ENCODE data around the gene ADIPOQ. TPM values are rescaled to one million over a fixed set of nuclear protein-coding genes. Genes with fewer than 3 reads are reported as not detected.
"Not testable (repeated sequence)": the region's sequence is repeated elsewhere in the genome, so short reads cannot be mapped to it uniquely, and the experiment has no call there.

The ADIPOQ gene
- total RNA-seq, 6 experiments from 2014 or later, result not detected

DNA sequence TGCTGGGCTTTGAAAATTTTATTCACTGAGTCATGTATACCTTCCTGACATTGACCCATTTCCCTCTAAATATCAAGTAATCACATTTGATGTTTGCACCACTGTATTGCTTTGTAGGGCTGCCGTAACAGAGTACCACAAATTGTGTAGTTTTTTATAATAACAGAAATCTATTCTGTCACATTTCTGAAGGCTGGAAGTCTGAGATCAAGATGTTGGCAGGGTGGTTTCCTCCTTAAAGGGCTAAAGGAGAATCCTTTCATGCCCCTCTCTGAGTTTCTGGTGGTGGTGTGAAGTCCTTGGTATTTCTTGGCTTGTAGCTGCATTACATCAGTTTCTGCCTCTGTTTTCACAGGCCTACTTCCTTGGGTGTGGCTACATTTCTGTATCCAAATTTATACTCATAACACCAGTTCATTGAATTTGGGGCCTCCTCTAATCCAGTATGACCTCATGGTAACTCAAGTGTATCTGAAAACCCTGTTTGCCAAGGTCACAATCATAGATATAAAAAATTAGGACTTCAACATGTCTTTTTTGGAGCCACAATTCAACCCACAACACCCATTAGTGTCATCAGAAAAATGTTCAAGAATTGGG is 58.7 kb downstream of the ADIPOQ start:
- no peaks in the 10 kb centered on the region for H3K9me3 ChIP-seq
- no peak overlapping the region for H3K4me3 ChIP-seq
- DNase-seq (no peak), ATAC-seq (no peak)
- TF ChIP-seq POLR2A (IDR thresholded peaks at IDR 0.05), result no peak
- no peak for TF ChIP-seq CTCF (IDR thresholded peaks at IDR 0.05)
- no peaks in the 10 kb centered on the region for H3K36me3 ChIP-seq
- no peaks in the 10 kb centered on the region for H3K27me3 ChIP-seq
- intact Hi-C loops (cut with DNase I), result no loop called here
- 89% methylated on average over 1 of the region's 1 CpG for WGBS (ENCODE audit: insufficient coverage, low coverage, low lambda C conversion rate, missing lambda C conversion rate)
- H3K4me1 ChIP-seq, result peaks cover 0 to under 1% (median 0%) of the 10 kb centered on the region in 4 donors
- no peak overlapping the region for H3K27ac ChIP-seq

- WGBS (ENCODE audit: insufficient coverage, low coverage, low lambda C conversion rate, missing lambda C conversion rate), result 60% methylated on average over 2 of the region's 3 CpGs
- Histone ChIP-seq H3K36me3 (no peaks in the 10 kb centered on the region), H3K4me1 (peaks cover 0 to 9% (median 4%) of the 10 kb centered on the region in 4 donors), H3K9me3 (no peaks in the 10 kb centered on the region), H3K4me3 (no peak overlapping the region), H3K27ac (no peak overlapping the region), H3K27me3 (no peaks in the 10 kb centered on the region)
- intact Hi-C loops (cut with DNase I), result no loop called here
- DNase-seq (no peak), ATAC-seq (no peak)
- TF ChIP-seq CTCF (IDR thresholded peaks at IDR 0.05), result no peak
- no peak for TF ChIP-seq POLR2A (IDR thresholded peaks at IDR 0.05)
Measured at GRCh38 chr3:186902154-186902553, 59.6 kb downstream of the ADIPOQ start.

- no peak overlapping the region for H3K27ac ChIP-seq
- H3K9me3 ChIP-seq, result no peaks in the 10 kb centered on the region
- no peaks in the 10 kb centered on the region for H3K27me3 ChIP-seq
- no peak for ATAC-seq
- no peaks in the 10 kb centered on the region for H3K36me3 ChIP-seq
- H3K4me1 ChIP-seq, result peaks cover 0 to 11% (median 4%) of the 10 kb centered on the region in 4 donors
- H3K4me3 ChIP-seq, result no peak overlapping the region
- intact Hi-C loops (cut with DNase I), result no loop called here
- WGBS (ENCODE audit: insufficient coverage, low coverage, low lambda C conversion rate, missing lambda C conversion rate), result 83% methylated on average over 2 of the region's 2 CpGs
- TF ChIP-seq POLR2A (IDR thresholded peaks at IDR 0.05) (no peak), CTCF (IDR thresholded peaks at IDR 0.05) (no peak)
- DNase-seq, result no peak
Measured at GRCh38 chr3:186902713-186903112, 60.2 kb downstream of the ADIPOQ start.

DNA sequence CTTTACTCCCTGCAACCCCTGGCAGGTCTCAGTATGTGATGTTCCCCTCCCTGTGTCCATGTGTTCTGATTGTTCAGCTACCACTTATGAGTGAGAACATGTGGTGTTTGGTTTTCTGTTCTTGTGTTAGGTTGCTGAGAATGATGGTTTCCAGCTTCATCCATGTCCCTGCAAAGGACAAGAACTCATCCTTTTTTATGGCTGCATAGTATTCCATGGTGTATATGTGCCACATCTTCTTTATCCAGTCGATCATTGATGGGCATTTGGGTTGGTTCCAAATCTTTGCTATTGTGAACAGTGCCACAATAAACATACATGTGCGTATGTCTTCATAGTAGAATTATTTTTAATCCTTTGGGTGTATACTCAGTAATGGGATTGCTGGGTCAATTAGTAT is 61.2 kb downstream of the ADIPOQ start:
- DNase-seq; H3K27me3 ChIP-seq; H3K9me3 ChIP-seq; H3K27ac ChIP-seq; intact Hi-C loops (cut with DNase I); ATAC-seq; H3K4me3 ChIP-seq; H3K36me3 ChIP-seq: not testable (repeated sequence)
- H3K4me1 ChIP-seq, result peaks cover 0 to 11% (median 4%) of the 10 kb centered on the region in 4 donors
- WGBS (ENCODE audit: insufficient coverage, low coverage, low lambda C conversion rate, missing lambda C conversion rate), result 81% methylated on average over 2 of the region's 2 CpGs

DNA sequence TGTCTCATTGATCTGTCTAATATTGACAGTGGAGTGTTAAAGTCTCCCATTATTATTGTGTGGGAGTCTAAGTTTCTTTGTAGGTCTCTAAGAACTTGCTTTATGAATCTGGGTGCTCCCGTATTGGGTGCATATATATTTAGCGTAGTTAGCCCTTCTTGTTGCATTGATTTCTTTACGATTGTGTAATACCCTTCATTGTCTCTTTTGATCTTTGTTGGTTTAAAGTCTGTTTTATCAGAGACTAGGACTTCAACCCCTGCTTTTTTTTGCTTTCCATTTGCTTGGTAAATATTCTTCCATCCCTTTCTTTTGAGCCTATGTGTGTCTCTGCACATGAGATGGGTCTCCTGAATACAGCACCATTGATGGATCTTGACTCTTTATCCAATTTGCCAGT is 64.6 kb downstream of the ADIPOQ start:
- DNase-seq; H3K4me3 ChIP-seq; H3K36me3 ChIP-seq; intact Hi-C loops (cut with DNase I); H3K9me3 ChIP-seq; ATAC-seq; H3K27me3 ChIP-seq; H3K27ac ChIP-seq: not testable (repeated sequence)
- peaks cover 0 to 11% (median 4%) of the 10 kb centered on the region in 4 donors for H3K4me1 ChIP-seq
- 44% methylated on average over 3 of the region's 3 CpGs for WGBS (ENCODE audit: insufficient coverage, low coverage, low lambda C conversion rate, missing lambda C conversion rate)

Other genes starting within 250 kb of the ADIPOQ start
- 1,000 to 10,000 TPM in 4 of 6 experiments, 100 to 1,000 TPM in 2; 718 to 1,905 (median 1,079) TPM for gene AHSG, start 229.7 kb upstream of the ADIPOQ start, total RNA-seq
- 100 to 1,000 TPM in 1 of 6 experiments, 10 to 100 TPM in 3, 1 to 10 TPM in 2; 4.4 to 195 (median 47.9) TPM for gene FETUB, start 202.3 kb upstream of the ADIPOQ start, total RNA-seq
- gene HRG, start 176.7 kb upstream of the ADIPOQ start, total RNA-seq, result 1,000 to 10,000 TPM in 2 of 6 experiments, 100 to 1,000 TPM in 4; 378 to 1,312 (median 664) TPM
- gene KNG1, start 125.4 kb upstream of the ADIPOQ start, total RNA-seq, result 1,000 to 10,000 TPM in 4 of 6 experiments, 100 to 1,000 TPM in 2; 432 to 1,537 (median 1,171) TPM
- gene EIF4A2, start 59.1 kb upstream of the ADIPOQ start, total RNA-seq, result 100 to 1,000 TPM in 5 of 6 experiments, 10 to 100 TPM in 1; 98.9 to 234 (median 131) TPM
- 10 to 100 TPM in 2 of 6 experiments, 1 to 10 TPM in 4; 4.6 to 17.4 (median 5.6) TPM for gene RFC4, start 36.2 kb upstream of the ADIPOQ start, total RNA-seq
- 100 to 1,000 TPM; 389 to 574 (median 483) TPM for gene ST6GAL1, start 87.8 kb downstream of the ADIPOQ start, total RNA-seq